ENCODE data around the gene GTSE1.

GTSE1 gene

GRCh38 chr22:46335201-46336118 is 38.8 kb downstream of the GTSE1 start, which contains the start of gene TRMU (continued):
- TF ChIP-seq GLIS3 (CRISPR knock-in tag; IDR thresholded peaks at IDR 0.05) (no peak), ESRRG (CRISPR knock-in tag; IDR thresholded peaks at IDR 0.05) (no peak), TOX (CRISPR knock-in tag; IDR thresholded peaks at IDR 0.05; ENCODE audit: borderline replicate concordance) (no peak), TSHZ2 (CRISPR knock-in tag; IDR thresholded peaks at IDR 0.05) (no peak), TCF4 (CRISPR knock-in tag; IDR thresholded peaks at IDR 0.05; ENCODE audit: borderline replicate concordance) (no peak)

- TF ChIP-seq, protein P1, sequence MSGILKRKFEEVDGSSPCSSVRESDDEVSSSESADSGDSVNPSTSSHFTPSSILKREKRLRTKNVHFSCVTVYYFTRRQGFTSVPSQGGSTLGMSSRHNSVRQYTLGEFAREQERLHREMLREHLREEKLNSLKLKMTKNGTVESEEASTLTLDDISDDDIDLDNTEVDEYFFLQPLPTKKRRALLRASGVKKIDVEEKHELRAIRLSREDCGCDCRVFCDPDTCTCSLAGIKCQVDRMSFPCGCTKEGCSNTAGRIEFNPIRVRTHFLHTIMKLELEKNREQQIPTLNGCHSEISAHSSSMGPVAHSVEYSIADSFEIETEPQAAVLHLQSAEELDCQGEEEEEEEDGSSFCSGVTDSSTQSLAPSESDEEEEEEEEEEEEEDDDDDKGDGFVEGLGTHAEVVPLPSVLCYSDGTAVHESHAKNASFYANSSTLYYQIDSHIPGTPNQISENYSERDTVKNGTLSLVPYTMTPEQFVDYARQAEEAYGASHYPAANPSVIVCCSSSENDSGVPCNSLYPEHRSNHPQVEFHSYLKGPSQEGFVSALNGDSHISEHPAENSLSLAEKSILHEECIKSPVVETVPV (CRISPR knock-in tag; IDR thresholded peaks at IDR 0.05): no peak
- TF ChIP-seq TSHZ2 (CRISPR knock-in tag; IDR thresholded peaks at IDR 0.05): no peak
- no peak for TF ChIP-seq ZNF70 (CRISPR knock-in tag; IDR thresholded peaks at IDR 0.05)
- no peak for TF ChIP-seq RARB (CRISPR knock-in tag; IDR thresholded peaks at IDR 0.05)
- no peak for TF ChIP-seq CSDC2 (CRISPR knock-in tag; IDR thresholded peaks at IDR 0.05)
- no peak for TF ChIP-seq ZC3H10 (CRISPR knock-in tag; IDR thresholded peaks at IDR 0.05)
- TF ChIP-seq, protein P2, sequence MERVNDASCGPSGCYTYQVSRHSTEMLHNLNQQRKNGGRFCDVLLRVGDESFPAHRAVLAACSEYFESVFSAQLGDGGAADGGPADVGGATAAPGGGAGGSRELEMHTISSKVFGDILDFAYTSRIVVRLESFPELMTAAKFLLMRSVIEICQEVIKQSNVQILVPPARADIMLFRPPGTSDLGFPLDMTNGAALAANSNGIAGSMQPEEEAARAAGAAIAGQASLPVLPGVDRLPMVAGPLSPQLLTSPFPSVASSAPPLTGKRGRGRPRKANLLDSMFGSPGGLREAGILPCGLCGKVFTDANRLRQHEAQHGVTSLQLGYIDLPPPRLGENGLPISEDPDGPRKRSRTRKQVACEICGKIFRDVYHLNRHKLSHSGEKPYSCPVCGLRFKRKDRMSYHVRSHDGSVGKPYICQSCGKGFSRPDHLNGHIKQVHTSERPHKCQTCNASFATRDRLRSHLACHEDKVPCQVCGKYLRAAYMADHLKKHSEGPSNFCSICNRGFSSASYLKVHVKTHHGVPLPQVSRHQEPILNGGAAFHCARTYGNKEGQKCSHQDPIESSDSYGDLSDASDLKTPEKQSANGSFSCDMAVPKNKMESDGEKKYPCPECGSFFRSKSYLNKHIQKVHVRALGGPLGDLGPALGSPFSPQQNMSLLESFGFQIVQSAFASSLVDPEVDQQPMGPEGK (CRISPR knock-in tag; IDR thresholded peaks at IDR 0.05; ENCODE audit: borderline replicate concordance): no peak
- TF ChIP-seq OSR1 (CRISPR knock-in tag; IDR thresholded peaks at IDR 0.05): no peak
- TF ChIP-seq ZNF565 (CRISPR knock-in tag; conservative IDR thresholded peaks at IDR 0.05; ENCODE audit: low read depth): no peak
- no peak for TF ChIP-seq SNAI2 (CRISPR knock-in tag; IDR thresholded peaks at IDR 0.05)
- peak; percentile 59 for ATAC-seq
Observed at GRCh38 chr22:46336119-46337078, 39.7 kb downstream of the GTSE1 start.

DNA sequence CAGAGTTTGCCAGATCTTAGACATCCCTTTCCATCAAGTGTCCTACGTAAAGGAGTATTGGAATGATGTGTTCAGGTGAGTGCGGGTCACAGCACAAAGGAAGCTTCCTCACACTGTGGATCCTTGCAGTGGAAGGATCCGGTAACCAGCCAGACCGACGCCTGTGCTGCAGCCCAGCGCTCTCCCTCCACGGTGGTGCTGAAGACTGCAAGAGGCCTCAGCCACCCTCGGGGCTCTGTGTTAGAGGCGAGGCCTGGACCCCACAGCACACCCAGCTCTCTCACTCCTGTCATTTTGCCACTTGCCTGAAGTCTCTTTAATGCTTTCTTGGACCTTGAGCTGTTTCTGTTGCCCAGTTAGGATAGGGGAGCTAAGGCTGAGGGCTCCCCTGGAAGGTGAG is 41.2 kb downstream of the GTSE1 start:
- TF ChIP-seq ZNF565 (CRISPR knock-in tag; conservative IDR thresholded peaks at IDR 0.05; ENCODE audit: low read depth): no peak
- TF ChIP-seq, protein P1 (CRISPR knock-in tag; IDR thresholded peaks at IDR 0.05): no peak
- no peak for TF ChIP-seq ARNTL (CRISPR knock-in tag; IDR thresholded peaks at IDR 0.05; ENCODE audit: borderline replicate concordance, low read depth)
- no peak for TF ChIP-seq ISL1 (CRISPR knock-in tag; IDR thresholded peaks at IDR 0.05)
- ATAC-seq: no peak

All from SK-N-SH treated with all-trans-retinoic acid at 6 μM for 48 hours (cell line).